GM19372 (cell line): ENCODE measurements around the gene SPAG8.

Source experiments
- ATAC-seq: cut with Tn5 transposase; IDR thresholded peaks from one replicate; pipeline ENCODE4 v1.9.1; 2021; ENCODE audit warnings: mild to moderate bottlenecking, low read depth, moderate library complexity; ENCODE audit not compliant: unreplicated experiment

Gene SPAG8, protein sequence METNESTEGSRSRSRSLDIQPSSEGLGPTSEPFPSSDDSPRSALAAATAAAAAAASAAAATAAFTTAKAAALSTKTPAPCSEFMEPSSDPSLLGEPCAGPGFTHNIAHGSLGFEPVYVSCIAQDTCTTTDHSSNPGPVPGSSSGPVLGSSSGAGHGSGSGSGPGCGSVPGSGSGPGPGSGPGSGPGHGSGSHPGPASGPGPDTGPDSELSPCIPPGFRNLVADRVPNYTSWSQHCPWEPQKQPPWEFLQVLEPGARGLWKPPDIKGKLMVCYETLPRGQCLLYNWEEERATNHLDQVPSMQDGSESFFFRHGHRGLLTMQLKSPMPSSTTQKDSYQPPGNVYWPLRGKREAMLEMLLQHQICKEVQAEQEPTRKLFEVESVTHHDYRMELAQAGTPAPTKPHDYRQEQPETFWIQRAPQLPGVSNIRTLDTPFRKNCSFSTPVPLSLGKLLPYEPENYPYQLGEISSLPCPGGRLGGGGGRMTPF

DNA sequence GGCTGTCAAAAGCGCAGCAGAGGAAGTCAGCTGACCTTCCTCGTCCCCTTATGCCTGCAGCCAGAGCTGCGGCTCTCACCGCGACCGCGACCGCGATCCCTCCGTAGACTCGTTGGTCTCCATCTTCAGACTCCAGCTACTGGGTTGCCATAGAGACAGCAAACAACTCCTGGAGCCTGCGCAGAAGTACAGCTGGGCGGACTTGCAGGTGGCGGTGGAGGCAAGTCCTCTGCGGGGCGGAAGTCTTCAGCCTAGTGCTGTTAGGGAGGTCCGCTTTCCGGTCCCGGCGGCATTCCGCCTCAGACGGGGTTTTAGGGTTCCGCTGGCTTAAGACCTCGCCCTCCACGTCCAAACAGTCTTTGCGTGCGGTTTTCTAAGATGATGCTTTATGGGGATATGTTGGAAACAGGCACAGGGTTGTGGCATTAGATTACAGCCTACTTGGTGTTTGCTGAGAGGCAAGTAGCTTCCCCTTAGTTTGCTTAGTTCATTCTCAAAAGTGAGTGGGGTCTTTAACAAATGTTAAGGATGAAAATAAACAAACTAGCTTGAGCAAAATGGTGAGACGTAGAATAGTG lies at the start of gene SPAG8:
TSS of gene SPAG8 (minus strand) at position 238 of the 578 bp plus-strand sequence. CDS start at position 123, 115 bp downstream.
- peak; percentile 58 for ATAC-seq

GRCh38 chr9:35861161-35861897 lies 49.3 kb upstream of the SPAG8 start:
- ATAC-seq: no peak

- ATAC-seq: no peak
These were observed 47.9 kb upstream of the SPAG8 start for GRCh38 chr9:35859990-35860339.

- no peak for ATAC-seq
These were observed 47.4 kb upstream of the SPAG8 start for GRCh38 chr9:35859310-35859989.

DNA sequence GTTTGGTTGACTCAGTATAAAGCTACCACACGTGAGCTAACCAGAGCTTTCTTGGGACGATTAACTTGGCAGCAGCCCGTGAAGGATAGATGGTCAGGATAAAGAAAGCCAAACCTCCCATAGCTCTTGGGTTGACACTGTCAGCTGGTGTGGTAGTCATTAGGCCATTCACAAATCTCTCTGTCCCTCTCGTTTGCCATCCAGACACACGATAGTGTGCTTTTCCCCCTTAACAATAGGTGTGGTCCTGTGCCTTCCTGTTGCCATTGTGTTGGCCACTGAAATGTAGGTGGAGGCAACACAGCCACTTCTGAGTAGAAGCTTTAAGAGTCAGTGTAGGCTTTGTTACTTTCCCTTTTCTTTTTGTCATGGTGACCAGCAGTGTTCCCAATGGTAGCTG lies 46.4 kb upstream of the SPAG8 start:
- ATAC-seq: no peak

- no peak for ATAC-seq
These were observed 44.8 kb upstream of the SPAG8 start for GRCh38 chr9:35856882-35857281.

DNA sequence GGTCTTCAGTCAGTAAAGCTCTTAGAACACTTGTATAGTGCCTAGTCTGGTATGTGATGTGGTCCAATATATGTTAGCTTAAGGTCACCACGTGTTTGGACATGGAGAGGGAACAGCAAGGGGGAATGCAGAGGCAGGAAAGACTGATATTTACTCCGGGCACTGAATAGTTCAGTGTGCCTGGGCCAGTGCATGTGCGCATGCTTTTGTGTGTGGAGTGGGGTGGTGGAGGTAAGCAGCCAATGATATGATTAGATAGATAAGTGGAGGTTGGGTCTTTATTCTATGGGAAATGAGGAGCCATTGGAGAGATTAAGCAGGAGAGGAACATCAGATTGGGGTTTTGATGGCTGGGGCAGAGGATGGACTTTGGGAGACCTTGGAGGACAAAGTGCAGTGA lies 44.1 kb upstream of the SPAG8 start:
- ATAC-seq: no peak

- ATAC-seq: no peak
These were observed 42.2 kb upstream of the SPAG8 start for GRCh38 chr9:35854091-35854762.

DNA sequence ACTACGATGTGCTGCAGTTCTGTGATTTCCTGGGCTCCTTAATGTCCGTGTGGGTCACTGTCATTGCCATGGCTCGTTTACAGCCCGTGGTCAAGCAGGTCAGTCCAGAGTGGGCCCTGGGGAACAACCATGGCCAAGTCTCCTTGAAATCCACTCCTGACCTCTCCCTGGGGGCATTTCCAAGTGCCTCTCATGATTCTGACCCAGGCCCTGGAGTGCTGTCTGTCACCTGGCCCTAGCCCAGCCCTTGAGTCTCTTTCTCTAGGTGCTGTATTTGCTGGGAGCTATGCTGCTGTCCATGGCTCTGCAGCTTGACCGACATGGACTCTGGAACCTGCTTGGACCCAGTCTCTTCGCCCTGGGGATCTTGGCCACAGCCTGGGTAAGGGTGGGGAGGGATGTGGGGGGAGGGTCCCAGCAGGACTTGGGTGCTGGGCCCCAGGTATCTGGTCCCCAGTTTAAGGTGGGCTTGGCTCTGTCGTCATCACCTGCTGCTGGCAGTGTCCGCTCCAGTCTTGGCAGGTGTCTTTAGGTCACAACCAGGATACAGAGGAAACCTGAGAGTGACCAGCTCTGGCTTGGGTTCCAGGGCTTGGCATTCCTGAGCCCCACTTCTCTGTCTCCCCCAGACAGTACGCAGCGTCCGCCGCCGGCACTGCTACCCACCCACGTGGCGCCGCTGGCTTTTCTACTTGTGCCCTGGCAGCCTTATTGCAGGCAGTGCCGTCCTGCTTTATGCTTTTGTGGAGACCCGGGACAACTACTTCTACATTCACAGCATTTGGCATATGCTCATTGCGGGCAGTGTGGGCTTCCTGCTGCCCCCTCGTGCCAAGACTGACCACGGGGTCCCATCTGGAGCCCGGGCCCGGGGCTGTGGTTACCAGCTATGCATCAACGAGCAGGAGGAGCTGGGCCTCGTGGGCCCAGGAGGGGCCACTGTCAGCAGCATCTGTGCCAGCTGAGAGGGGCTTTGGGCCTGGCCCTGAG lies 41.1 kb upstream of the SPAG8 start:
- ATAC-seq: no peak

- ATAC-seq: no peak
These were observed 40.3 kb upstream of the SPAG8 start for GRCh38 chr9:35852267-35852815.

GRCh38 chr9:35847792-35848572 lies 35.9 kb upstream of the SPAG8 start:
- peak; percentile 94 for ATAC-seq

DNA sequence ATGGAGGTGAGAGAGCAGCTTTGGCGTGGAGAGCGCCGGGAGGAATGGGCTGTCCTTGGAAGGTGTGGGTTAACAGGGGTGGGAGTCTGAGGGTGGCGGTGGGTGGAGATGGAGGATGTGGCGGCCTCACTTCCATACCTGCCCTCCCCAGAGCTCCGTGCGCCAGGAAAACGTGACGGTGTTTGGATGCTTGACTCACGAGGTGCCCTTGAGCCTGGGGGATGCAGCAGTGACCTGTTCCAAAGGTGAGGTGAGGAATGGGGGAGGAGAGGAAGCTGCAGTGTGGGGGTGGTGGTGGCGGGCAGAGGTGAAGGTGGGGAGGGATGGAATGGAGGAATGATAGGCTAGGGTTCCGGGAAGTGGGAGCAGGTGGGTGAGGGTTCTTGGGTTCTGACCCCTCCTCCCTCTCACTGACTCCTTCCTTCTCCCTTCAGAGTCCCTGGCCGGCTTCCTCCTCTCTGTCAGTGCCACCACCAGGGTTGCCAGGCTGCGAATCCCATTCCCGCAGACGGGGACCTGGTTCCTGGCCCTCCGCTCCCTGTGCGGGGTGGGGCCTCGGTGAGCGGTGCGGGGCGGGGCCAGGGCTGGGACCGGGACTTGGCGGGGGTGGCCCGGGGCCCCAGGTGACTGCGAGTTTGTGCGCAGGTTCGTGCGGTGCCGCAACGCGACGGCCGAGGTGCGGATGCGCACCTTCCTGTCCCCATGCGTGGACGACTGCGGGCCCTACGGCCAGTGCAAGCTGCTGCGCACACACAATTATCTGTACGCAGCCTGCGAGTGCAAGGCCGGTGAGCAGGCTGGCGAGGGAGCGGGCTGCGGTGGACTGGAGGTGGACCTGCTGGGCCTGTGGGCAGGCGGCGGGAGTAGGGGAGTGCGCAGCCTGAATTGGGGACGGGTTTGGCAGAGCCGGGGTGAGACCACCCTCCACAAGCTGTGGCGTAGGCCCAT lies 34.0 kb upstream of the SPAG8 start:
- no peak for ATAC-seq

GRCh38 chr9:35844628-35845270 lies 32.7 kb upstream of the SPAG8 start:
- ATAC-seq: no peak

GRCh38 chr9:35842795-35843194 lies 30.7 kb upstream of the SPAG8 start:
- peak; percentile 77 for ATAC-seq

DNA sequence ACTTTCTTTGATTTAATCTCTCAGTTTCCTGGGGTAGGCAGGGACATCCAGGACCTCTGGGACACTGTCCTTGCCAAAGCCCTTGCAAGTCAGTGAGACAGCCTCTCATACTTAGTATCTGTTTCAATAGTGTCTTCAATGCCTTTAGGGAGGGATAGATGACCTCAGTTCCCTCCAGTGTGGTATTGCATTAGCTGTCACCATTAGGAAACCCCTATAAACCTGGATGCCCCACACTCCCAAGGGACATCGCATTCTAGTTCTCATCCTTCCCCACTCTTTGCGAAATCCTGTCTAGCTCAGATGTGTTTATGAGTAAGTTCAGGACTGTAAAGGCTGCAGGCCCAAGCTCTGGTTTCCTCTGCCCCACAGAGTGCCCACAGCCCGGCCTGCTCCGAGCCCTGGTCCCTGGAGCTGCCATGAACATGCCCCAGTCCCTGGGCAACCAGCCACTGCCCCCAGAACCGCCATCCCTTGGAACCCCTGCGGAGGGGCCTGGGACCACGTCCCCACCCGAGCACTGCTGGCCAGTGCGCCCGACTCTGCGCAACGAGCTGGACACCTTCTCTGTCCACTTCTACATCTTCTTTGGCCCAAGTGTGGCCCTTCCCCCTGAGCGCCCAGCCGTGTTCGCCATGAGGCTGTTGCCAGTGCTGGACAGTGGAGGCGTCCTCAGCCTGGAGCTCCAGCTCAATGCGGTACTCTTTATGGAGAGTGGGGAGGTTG lies 30.1 kb upstream of the SPAG8 start:
- ATAC-seq: no peak

DNA sequence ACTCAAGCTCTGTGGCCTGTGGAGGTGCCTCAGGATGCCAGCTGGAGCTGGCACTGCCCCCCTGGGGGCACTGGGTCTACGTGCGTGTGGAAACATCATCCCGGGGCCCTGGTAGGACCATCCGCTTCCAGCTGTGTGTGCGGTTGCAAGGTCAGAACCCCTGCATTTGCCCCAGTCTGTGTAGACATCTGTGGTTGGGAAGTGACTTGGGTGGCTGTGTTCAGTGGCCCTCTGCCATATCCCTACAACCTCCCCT lies 29.5 kb upstream of the SPAG8 start:
- no peak for ATAC-seq
